K562 (cell line): ENCODE measurements around the gene FAM131C. TPM values are rescaled to one million over a fixed set of nuclear protein-coding genes. Genes with fewer than 3 reads are reported as not detected.

Experiments used
- ATAC-seq: fragments of 200-7000 bp; cut with Tn5 transposase; 3 replicates; pipeline ENCODE4 v1.9.1; 2020; ENCODE audit warnings: moderate library complexity
- BruUV-seq: library from RNA; stranded (reverse); fragments of 400-500 nt; replicated peaks from 2 replicates; lab custom pipeline; 2021; lab: Mats Ljungman, UMichigan
- CTCF ChIA-PET: fragments of 300-600 bp; formaldehyde crosslinking; extraction: SDS; loops from one replicate; lab custom pipeline; 2021; ENCODE audit warnings: low intra/inter-chr PET ratio; lab: Yijun Ruan, JAX
- POLR2A ChIA-PET: fragments of 300-600, 350-650 bp; sonication (Branson Sonifier 250); formaldehyde crosslinking; extraction: SDS; loops from one replicate; lab custom pipeline; 2021; ENCODE audit warnings: antibody characterized with exemption, inconsistent platforms; lab: Yijun Ruan, JAX
- DNase-seq, 4 experiments: peaks; one replicate each; pipeline versions ENCODE4 v3.0.0 to v3.0.0-alpha.2; 2011 to 2018; ENCODE audit warnings: low spot score in 3 of 4, mixed read lengths in 3 of 4; ENCODE audit errors: extremely low read depth in 1 of 4
- FAIRE-seq: peaks from 2 replicates; lab custom pipeline; 2011; peaks lifted over from hg19 to GRCh38; lab: Jason Lieb, UNC
- H2AFZ ChIP-seq: 2 replicates; pipeline ENCODE4 v1.6.0; 2011; ENCODE audit warnings: low read depth, low read length, control low read depth, inconsistent platforms
- H3K27ac ChIP-seq: fragments of 200-600 bp; 3 replicates; pipeline ENCODE4 v1.8.0; 2011; ENCODE audit warnings: low read depth, mild to moderate bottlenecking, control low read depth, inconsistent platforms, low read length, moderate library complexity, mixed read lengths; ENCODE audit errors: extremely low read depth
- H3K27me3 ChIP-seq, 2 experiments: fragments of 300-600 bp in 1 of 2; 2 replicates in 1 of 2; 3 replicates in 1 of 2; pipeline versions ENCODE4 v1.6.0 to v1.8.0; 2011; ENCODE audit warnings: inconsistent platforms in 2 of 2, low read length in 2 of 2, mild to moderate bottlenecking in 1 of 2, mixed read lengths in 1 of 2, moderate library complexity in 1 of 2; ENCODE audit not compliant: control insufficient read depth in 2 of 2, insufficient read depth in 2 of 2
- H3K36me3 ChIP-seq: fragments of 300-600 bp; 3 replicates; pipeline ENCODE4 v1.8.0; 2011; ENCODE audit warnings: mild to moderate bottlenecking, low read length, inconsistent platforms; ENCODE audit not compliant: control insufficient read depth, insufficient read depth
- H3K4me1 ChIP-seq, 2 experiments: fragments of 200-600 bp in 1 of 2; replicated peaks in 1 of 2; 2 replicates in 1 of 2; 3 replicates in 1 of 2; pipeline versions ENCODE4 v1.5.1 to v1.8.0; 2011; ENCODE audit warnings: inconsistent platforms in 2 of 2, low read length in 2 of 2, mild to moderate bottlenecking in 1 of 2, mixed read lengths in 1 of 2, moderate library complexity in 1 of 2; ENCODE audit not compliant: control insufficient read depth in 2 of 2, insufficient read depth in 2 of 2
- H3K4me2 ChIP-seq: 2 replicates; pipeline ENCODE4 v1.6.1; 2011; ENCODE audit warnings: low read length, control low read depth, inconsistent platforms, mixed read lengths; ENCODE audit not compliant: insufficient read depth
- H3K4me3 ChIP-seq: fragments of 200-600 bp; sonication (generic), shearing (Covaris generic); 2 replicates; pipeline ENCODE4 v1.5.1; 2016; ENCODE audit warnings: control low read depth, inconsistent platforms
- H3K79me2 ChIP-seq: fragments of 200-600 bp; 3 replicates; pipeline ENCODE4 v1.8.0; 2011; ENCODE audit warnings: low read length, inconsistent platforms; ENCODE audit not compliant: control insufficient read depth, insufficient read depth
- H3K9ac ChIP-seq, 2 experiments: 2 replicates each; pipeline versions ENCODE4 v1.6.0 to v1.6.1; 2011; ENCODE audit warnings: low read depth in 2 of 2, low read length in 2 of 2, control low read depth in 1 of 2, inconsistent platforms in 1 of 2, mild to moderate bottlenecking in 1 of 2, mixed read lengths in 1 of 2; ENCODE audit not compliant: insufficient read depth in 1 of 2
- H3K9me1 ChIP-seq: one replicate; pipeline ENCODE4 v1.6.0; 2011; ENCODE audit warnings: inconsistent platforms, mild to moderate bottlenecking, low read length, moderate library complexity; ENCODE audit not compliant: control insufficient read depth, insufficient read depth
- H3K9me3 ChIP-seq: replicated peaks from 2 replicates; pipeline ENCODE4 v1.5.1; 2011; ENCODE audit warnings: low read depth, low read length, inconsistent platforms; ENCODE audit not compliant: control insufficient read depth, insufficient read depth
- H4K20me1 ChIP-seq: replicated peaks from 2 replicates; pipeline ENCODE4 v1.6.1; 2011; ENCODE audit warnings: low read length, inconsistent platforms, mixed read lengths; ENCODE audit not compliant: control insufficient read depth, insufficient read depth
- ARID1B ChIP-seq: fragments of 450-650 bp; IDR thresholded peaks from 2 replicates; pipeline ENCODE4 v1.6.1; 2016; ENCODE audit warnings: antibody characterized with exemption, mild to moderate bottlenecking, inconsistent platforms
- CCAR2 ChIP-seq: fragments of 200-400 bp; formaldehyde crosslinking; IDR thresholded peaks from 2 replicates; pipeline ENCODE4 v1.6.1; 2017; ENCODE audit warnings: mild to moderate bottlenecking, low read depth, low read length
- EZH2 ChIP-seq: IDR thresholded peaks from 2 replicates; pipeline ENCODE4 v1.6.1; 2012; ENCODE audit warnings: low read depth, mild to moderate bottlenecking, inconsistent platforms, low read length, borderline replicate concordance
- FOXA3 ChIP-seq, 2 experiments: fragments of 450-650 bp in 1 of 2; sonication (generic) in 1 of 2; formaldehyde crosslinking; IDR thresholded peaks in 1 of 2; conservative IDR thresholded peaks in 1 of 2; 2 replicates each; pipeline versions ENCODE4 v1.4.0 to v1.8.0; 2020 to 2022; ENCODE audit warnings: mild to moderate bottlenecking in 2 of 2, missing genetic modification reagents in 1 of 2
- NKRF ChIP-seq: fragments of 450-650 bp; IDR thresholded peaks from 2 replicates; pipeline ENCODE4 v1.6.1; 2016; ENCODE audit warnings: borderline replicate concordance
- RAD21 ChIP-seq, 2 experiments: fragments of 250-450 bp in 1 of 2; fragments of 450-650 bp in 1 of 2; sonication (Bioruptor Pico) in 1 of 2; formaldehyde crosslinking in 1 of 2; IDR thresholded peaks in 1 of 2; conservative IDR thresholded peaks in 1 of 2; 2 replicates each; pipeline versions ENCODE4 v1.4.0 to v1.8.0; 2020 to 2022; ENCODE audit warnings: mild to moderate bottlenecking in 2 of 2, moderate library complexity in 1 of 2
- REST ChIP-seq, 2 experiments: fragments of 450-650 bp; formaldehyde crosslinking in 1 of 2; IDR thresholded peaks; 2 replicates each; pipeline versions ENCODE4 v1.4.0 to v1.6.1; 2014 to 2020; ENCODE audit warnings: mild to moderate bottlenecking in 2 of 2, borderline replicate concordance in 1 of 2, low read depth in 1 of 2
- WGBS: fragments of 100-300 bp; shearing (Covaris generic); methylation state at CpG from one replicate; pipeline ENCODE4 v1.1.6; 2016; ENCODE audit warnings: low coverage, mixed read lengths; ENCODE audit not compliant: insufficient coverage; ENCODE audit errors: missing lambda C conversion rate; 5-methylcytosine and 5-hydroxymethylcytosine counted together
- in situ Hi-C: fragments of 300-500 bp; cut with MboI; formaldehyde crosslinking; loops from 4 replicates; pipeline ENCODE4 v1.15.0; 2018; ENCODE audit warnings: inconsistent platforms, mixed read lengths
- intact Hi-C: fragments of 100-400 bp; cut with micrococcal nuclease; formaldehyde crosslinking; loops from 2 replicates; pipeline ENCODE4 v1.14.2; 2022
- polyA plus RNA-seq, 8 experiments: library from polyadenylated mRNA; depleted of rRNA in 4 of 8; stranded (reverse) in 5 of 8; unstranded in 3 of 8; fragments of >200 nt; fragmentation: Nextera tagmentation in 2 of 8; fragmentation: Illumina TruSeq in 1 of 8; extraction: Ambion mirVana in 2 of 8; extraction: Trizol in 1 of 8; gene quantifications; 2 replicates each; pipeline versions ENCODE4 v1.2.1 to v1.2.3, GENCODE V29; 2011 to 2014; ENCODE audit warnings: inconsistent platforms in 1 of 8, missing spikeins in 1 of 8
- total RNA-seq, 7 experiments: library from RNA; depleted of rRNA in 6 of 7; stranded (reverse); fragments of >200 nt in 6 of 7; fragmentation: Illumina TruSeq in 2 of 7; extraction: Trizol in 2 of 7; gene quantifications; 2 replicates each; pipeline versions ENCODE4 v1.2.1 to v1.2.3, GENCODE V29; 2011 to 2021; ENCODE audit warnings: low replicate concordance in 1 of 7

Gene FAM131C
- total and polyA plus RNA-seq, 9 of the 15 experiments (the other 6 are each of a cell fraction or from before 2014, with no cell fraction given), result 0.10 to 0.29 (median 0.16) TPM; not detected in 6

- TF ChIP-seq NKRF, result no peak; the same call in 1 of the 2 replicates
- no peak for TF ChIP-seq EZH2
- no peak for TF ChIP-seq FOXA3 (CRISPR knock-in tag; conservative IDR thresholded peaks at IDR 0.05 in 1 of 2, IDR thresholded peaks at IDR 0.05 in 1 of 2)
- TF ChIP-seq ARID1B, result no peak
- no peak for TF ChIP-seq RAD21 (CRISPR knock-in tag; conservative IDR thresholded peaks at IDR 0.05 in 1 of 2, IDR thresholded peaks at IDR 0.05 in 1 of 2)
- TF ChIP-seq, all 486 proteins: peak for 15
Measured at GRCh38 chr1:16011936-16012589, 61.4 kb downstream of the FAM131C start (continued).

DNA sequence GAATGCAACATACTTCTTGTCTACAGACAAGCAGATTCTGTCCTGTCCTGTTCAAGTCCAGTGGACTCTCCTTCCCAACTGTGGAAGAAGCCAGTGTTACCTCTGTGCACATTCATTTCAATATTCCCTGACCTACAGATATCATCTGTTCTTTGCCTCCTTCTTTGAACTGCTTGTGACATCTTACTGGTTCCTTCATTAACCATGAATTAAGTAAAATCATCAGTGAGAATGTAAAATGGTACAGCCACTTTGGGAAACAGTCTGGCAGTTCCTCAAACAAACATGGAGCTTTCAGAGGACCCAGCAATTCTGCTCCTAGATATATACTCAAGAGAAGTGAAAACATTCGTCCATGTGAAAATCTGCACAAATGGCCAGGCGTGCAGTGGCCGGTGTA lies 62.6 kb downstream of the FAM131C start:
- no peak overlapping the region for H2AFZ ChIP-seq
- in situ Hi-C loops, result loop anchor here (5.0 to 10.0 kb wide), 2 partner anchors 54 to 181 kb away; no protein-coding TSS in a partner anchor
- H3K27me3 ChIP-seq, result peaks cover 0 to 3% of the 10 kb centered on the region in 2 experiments; a peak in 1 of 5 replicates
- DNase-seq (no peak), FAIRE-seq (no peak), ATAC-seq (no peak)
- no peak overlapping the region; the same call in 2 of the 3 replicates for H3K27ac ChIP-seq
- no peaks in the 10 kb centered on the region for H3K9me3 ChIP-seq
- no peak overlapping the region for H3K4me2 ChIP-seq
- peak overlapping the region in 1 of 2 experiments; percentile 6; a peak in 1 of 4 replicates for H3K9ac ChIP-seq
- H3K79me2 ChIP-seq, result no peaks in the 10 kb centered on the region
- ChIA-PET CTCF (interaction anchor here (2.6 to 6.1 kb wide), 3 partner anchors 21 to 177 kb away, joined by 14 to 53 read pairs (median 50); no protein-coding TSS in a partner anchor), POLR2A (interaction anchor here (1.5 to 1.6 kb wide), 2 partner anchors 13 to 47 kb away, joined by 6 to 7 read pairs; no protein-coding TSS in a partner anchor)
- no peaks in the 10 kb centered on the region for H3K36me3 ChIP-seq
- H3K4me3 ChIP-seq, result no peak overlapping the region
- H3K9me1 ChIP-seq, result no peaks in the 10 kb centered on the region
- no peaks in the 10 kb centered on the region for H4K20me1 ChIP-seq
- intact Hi-C loops, result no loop called here
- BruUV-seq, result no TSS peak
- H3K4me1 ChIP-seq, result peaks cover 40 to 49% of the 10 kb centered on the region in 2 experiments
- WGBS, result 86% methylated on average over 3 of the region's 3 CpGs
- TF ChIP-seq REST (IDR thresholded peaks at IDR 0.05; ENCODE audit: borderline replicate concordance) (no peak), REST (CRISPR knock-in tag; IDR thresholded peaks at IDR 0.05; ENCODE audit: low read depth) (no peak), CCAR2 (no peak)
